ENCODE data around the gene GLS.

Gene GLS

DNA sequence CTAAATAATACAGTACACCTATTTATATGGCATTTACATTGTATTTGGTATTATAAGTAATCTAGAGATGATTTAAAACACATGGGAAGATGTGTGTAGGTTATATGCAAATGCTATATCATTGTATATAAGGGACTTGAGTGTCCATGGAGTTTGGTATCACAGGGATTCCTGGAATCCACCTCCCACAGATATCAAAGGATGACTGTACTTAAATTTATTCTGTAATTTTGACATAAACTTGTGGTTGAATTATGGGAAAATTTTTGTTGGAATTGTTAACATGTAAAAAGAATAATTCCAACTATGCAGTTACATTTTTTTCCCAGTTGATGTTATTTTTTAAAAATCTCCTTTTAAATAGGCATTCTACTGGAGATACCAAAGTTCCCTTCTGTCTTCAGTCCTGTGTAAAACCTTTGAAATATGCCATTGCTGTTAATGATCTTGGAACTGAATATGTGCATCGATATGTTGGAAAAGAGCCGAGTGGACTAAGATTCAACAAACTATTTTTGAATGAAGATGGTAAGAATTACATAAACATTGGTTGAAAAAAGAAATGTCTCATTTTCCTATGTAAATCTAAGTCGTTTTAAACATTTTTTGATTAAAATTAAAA is 24.1 kb downstream of the GLS start:
- H4K20me1 ChIP-seq (ENCODE audit: insufficient read depth, low read length) = peaks cover 13% of the 10 kb centered on the region; the same call in 1 of the 2 replicates
- no peaks in the 10 kb centered on the region for H3K9me3 ChIP-seq (ENCODE audit: insufficient read depth, low read length)
- H2AFZ ChIP-seq (ENCODE audit: low read depth, low read length) = no peak overlapping the region
- H3K27me3 ChIP-seq (ENCODE audit: low read depth, low read length) = no peaks in the 10 kb centered on the region
- H3K27ac ChIP-seq (ENCODE audit: low read length) = no peak overlapping the region
- H3K4me2 ChIP-seq (ENCODE audit: low read length) = no peak overlapping the region
- TF ChIP-seq, protein P1, sequence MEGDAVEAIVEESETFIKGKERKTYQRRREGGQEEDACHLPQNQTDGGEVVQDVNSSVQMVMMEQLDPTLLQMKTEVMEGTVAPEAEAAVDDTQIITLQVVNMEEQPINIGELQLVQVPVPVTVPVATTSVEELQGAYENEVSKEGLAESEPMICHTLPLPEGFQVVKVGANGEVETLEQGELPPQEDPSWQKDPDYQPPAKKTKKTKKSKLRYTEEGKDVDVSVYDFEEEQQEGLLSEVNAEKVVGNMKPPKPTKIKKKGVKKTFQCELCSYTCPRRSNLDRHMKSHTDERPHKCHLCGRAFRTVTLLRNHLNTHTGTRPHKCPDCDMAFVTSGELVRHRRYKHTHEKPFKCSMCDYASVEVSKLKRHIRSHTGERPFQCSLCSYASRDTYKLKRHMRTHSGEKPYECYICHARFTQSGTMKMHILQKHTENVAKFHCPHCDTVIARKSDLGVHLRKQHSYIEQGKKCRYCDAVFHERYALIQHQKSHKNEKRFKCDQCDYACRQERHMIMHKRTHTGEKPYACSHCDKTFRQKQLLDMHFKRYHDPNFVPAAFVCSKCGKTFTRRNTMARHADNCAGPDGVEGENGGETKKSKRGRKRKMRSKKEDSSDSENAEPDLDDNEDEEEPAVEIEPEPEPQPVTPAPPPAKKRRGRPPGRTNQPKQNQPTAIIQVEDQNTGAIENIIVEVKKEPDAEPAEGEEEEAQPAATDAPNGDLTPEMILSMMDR (IDR thresholded peaks at IDR 0.05; ENCODE audit: low read depth, low read length) = no peak
- TF ChIP-seq EZH2phosphoT487 (IDR thresholded peaks at IDR 0.05; ENCODE audit: low read depth) = no peak
- H3K4me1 ChIP-seq (ENCODE audit: low read length) = no peaks in the 10 kb centered on the region
- H3K79me2 ChIP-seq (ENCODE audit: low read length) = peaks cover 61% of the 10 kb centered on the region
- H3K9ac ChIP-seq (ENCODE audit: low read length) = no peak overlapping the region
- H3K36me3 ChIP-seq (replicated peaks; ENCODE audit: low read depth, low read length) = peaks cover 56% of the 10 kb centered on the region
- H3K4me3 ChIP-seq (ENCODE audit: low read length) = no peak overlapping the region

GRCh38 chr2:190908532-190908931 is 27.9 kb downstream of the GLS start:
- no peaks in the 10 kb centered on the region for H3K9me3 ChIP-seq (ENCODE audit: insufficient read depth, low read length)
- no peak overlapping the region for H3K4me2 ChIP-seq (ENCODE audit: low read length)
- no peak overlapping the region for H2AFZ ChIP-seq (ENCODE audit: low read depth, low read length)
- H3K79me2 ChIP-seq (ENCODE audit: low read length) = peaks cover 53% of the 10 kb centered on the region
- H3K27me3 ChIP-seq (ENCODE audit: low read depth, low read length) = no peaks in the 10 kb centered on the region
- peaks cover 38% of the 10 kb centered on the region for H3K36me3 ChIP-seq (replicated peaks; ENCODE audit: low read depth, low read length)
- H3K9ac ChIP-seq (ENCODE audit: low read length) = no peak overlapping the region
- peaks cover 20% of the 10 kb centered on the region for H3K4me1 ChIP-seq (ENCODE audit: low read length)
- no peak for TF ChIP-seq EZH2phosphoT487 (IDR thresholded peaks at IDR 0.05; ENCODE audit: low read depth)
- H4K20me1 ChIP-seq (ENCODE audit: insufficient read depth, low read length) = peaks cover 13% of the 10 kb centered on the region; the same call in 1 of the 2 replicates
- no peak overlapping the region for H3K27ac ChIP-seq (ENCODE audit: low read length)
- H3K4me3 ChIP-seq (ENCODE audit: low read length) = no peak overlapping the region

DNA sequence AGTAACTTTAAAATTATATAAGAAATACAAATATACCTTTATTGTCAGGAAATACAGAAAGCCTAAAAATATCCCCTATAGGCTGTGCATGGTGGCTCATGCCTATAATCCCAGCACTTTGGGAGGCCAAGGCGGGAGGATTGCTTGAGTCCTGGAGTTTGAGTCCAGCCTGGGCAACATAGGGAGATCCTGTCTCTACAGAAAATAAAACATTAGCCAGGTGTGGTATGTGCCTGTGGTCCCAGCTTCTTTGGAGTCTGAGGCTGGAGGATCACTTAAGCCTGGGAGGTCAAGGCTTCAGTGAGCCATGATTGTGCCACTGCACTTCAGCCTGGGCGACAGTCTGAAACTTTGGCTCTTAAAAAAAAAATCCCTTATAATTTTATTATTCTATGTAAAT is 29.1 kb downstream of the GLS start:
- TF ChIP-seq, protein P1 (IDR thresholded peaks at IDR 0.05; ENCODE audit: low read depth, low read length) = no peak
- no peak for TF ChIP-seq EZH2phosphoT487 (IDR thresholded peaks at IDR 0.05; ENCODE audit: low read depth)
- Histone ChIP-seq H3K27ac (ENCODE audit: low read length) (no peak overlapping the region), H2AFZ (ENCODE audit: low read depth, low read length) (no peak overlapping the region), H3K9me3 (ENCODE audit: insufficient read depth, low read length) (no peaks in the 10 kb centered on the region), H3K27me3 (ENCODE audit: low read depth, low read length) (no peaks in the 10 kb centered on the region), H3K4me2 (ENCODE audit: low read length) (no peak overlapping the region), H3K4me1 (ENCODE audit: low read length) (peaks cover 20% of the 10 kb centered on the region), H3K36me3 (replicated peaks; ENCODE audit: low read depth, low read length) (peaks cover 35% of the 10 kb centered on the region), H3K79me2 (ENCODE audit: low read length) (peaks cover 47% of the 10 kb centered on the region), H3K9ac (ENCODE audit: low read length) (no peak overlapping the region), H4K20me1 (ENCODE audit: insufficient read depth, low read length) (peaks cover 10% of the 10 kb centered on the region; the same call in 1 of the 2 replicates), H3K4me3 (ENCODE audit: low read length) (no peak overlapping the region)

DNA sequence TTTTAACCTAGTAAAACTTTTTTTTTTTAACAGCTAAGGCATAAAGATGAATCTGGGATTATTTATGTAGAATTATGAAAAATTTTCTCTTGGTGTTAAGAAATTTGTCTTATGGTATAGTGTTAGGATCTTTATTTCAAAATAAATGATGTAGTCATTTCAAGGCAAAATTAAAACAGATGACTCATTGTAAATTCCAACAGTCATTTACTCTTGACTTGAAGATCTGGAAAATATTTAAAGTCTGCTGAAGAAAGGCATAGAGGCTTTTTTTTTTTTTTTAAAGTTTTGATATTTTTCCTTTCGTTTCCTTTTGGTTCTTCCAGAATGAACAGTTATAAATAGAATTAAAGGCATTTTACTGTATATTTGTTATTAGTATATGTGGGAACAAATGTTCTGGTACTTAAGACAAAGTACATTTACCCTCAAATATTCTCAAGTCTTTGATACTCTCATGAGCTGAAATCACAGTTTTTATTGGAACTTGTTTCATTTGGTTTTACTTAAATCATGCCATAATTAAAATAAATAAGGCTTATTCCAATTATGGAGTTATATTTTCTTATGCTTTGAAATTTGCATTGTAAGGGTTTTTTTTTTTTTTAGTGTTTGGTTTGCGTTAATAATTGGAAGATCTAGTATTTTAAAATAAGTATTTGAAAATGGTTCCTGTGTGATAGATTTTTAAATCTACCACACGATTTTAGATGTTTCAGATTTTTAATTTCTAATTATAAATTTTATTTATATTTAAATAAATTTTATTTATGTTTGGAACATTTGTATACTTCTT is 29.9 kb downstream of the GLS start:
- Histone ChIP-seq H3K9ac (ENCODE audit: low read length) (no peak overlapping the region), H3K79me2 (ENCODE audit: low read length) (peaks cover 47% of the 10 kb centered on the region), H4K20me1 (ENCODE audit: insufficient read depth, low read length) (peaks cover 10% of the 10 kb centered on the region; the same call in 1 of the 2 replicates), H3K9me3 (ENCODE audit: insufficient read depth, low read length) (no peaks in the 10 kb centered on the region), H3K4me2 (ENCODE audit: low read length) (no peak overlapping the region), H3K27ac (ENCODE audit: low read length) (no peak overlapping the region), H3K4me3 (ENCODE audit: low read length) (no peak overlapping the region), H3K27me3 (ENCODE audit: low read depth, low read length) (no peaks in the 10 kb centered on the region), H3K36me3 (replicated peaks; ENCODE audit: low read depth, low read length) (peaks cover 36% of the 10 kb centered on the region), H2AFZ (ENCODE audit: low read depth, low read length) (no peak overlapping the region), H3K4me1 (ENCODE audit: low read length) (peaks cover 20% of the 10 kb centered on the region)
- TF ChIP-seq, protein P1 (IDR thresholded peaks at IDR 0.05; ENCODE audit: low read depth, low read length) = no peak
- TF ChIP-seq EZH2phosphoT487 (IDR thresholded peaks at IDR 0.05; ENCODE audit: low read depth) = no peak
